Measurements from ENCODE around the gene NGF. TPM values are rescaled to one million over a fixed set of nuclear protein-coding genes. Genes with fewer than 3 reads are reported as not detected.
A peak's percentile ranks its signal among the peaks of the same experiment; 100 is the strongest.

The NGF gene
- total RNA-seq, 1 donor from 2014 or later: 12.9 TPM

DNA sequence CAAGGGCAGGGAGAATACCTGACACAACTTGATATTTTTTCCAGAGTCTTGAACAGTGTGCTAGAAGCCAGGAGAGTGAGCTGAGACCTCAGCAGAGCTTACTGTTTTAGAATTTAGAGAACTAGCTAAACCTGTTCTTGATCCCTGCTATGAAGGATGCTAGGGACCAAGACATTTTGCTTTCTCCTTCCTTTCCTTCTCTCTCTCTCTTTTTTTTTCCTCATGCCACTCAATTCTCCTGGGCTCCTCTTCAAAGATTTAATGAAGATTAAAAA lies 99.0 kb downstream of the NGF start:
- H3K79me2 ChIP-seq (ENCODE audit: insufficient read depth, low read length): no peaks in the 10 kb centered on the region
- H3K36me3 ChIP-seq (ENCODE audit: insufficient read depth, low read length): no peaks in the 10 kb centered on the region
- H3K4me1 ChIP-seq (ENCODE audit: insufficient read depth, low read length): peaks cover 8% of the 10 kb centered on the region
- Mint-ChIP-seq H3K4me3 (ENCODE audit: unreplicated experiment) (no peak overlapping the region), H3K27ac (ENCODE audit: unreplicated experiment) (no peak overlapping the region), H3K36me3 (ENCODE audit: low read depth, unreplicated experiment) (no peaks in the 10 kb centered on the region), H3K9me3 (ENCODE audit: unreplicated experiment) (peaks cover 8% of the 10 kb centered on the region), H3K27me3 (ENCODE audit: low read depth, unreplicated experiment) (no peaks in the 10 kb centered on the region), H3K4me1 (ENCODE audit: low read depth, unreplicated experiment) (peaks cover 1% of the 10 kb centered on the region)
- no peaks in the 10 kb centered on the region for H3K27me3 ChIP-seq (ENCODE audit: insufficient read depth, low read length)
- DNase-seq (ENCODE audit: low read depth): no peak
- TF ChIP-seq EZH2 (IDR thresholded peaks at IDR 0.05; ENCODE audit: insufficient read depth, low read length) (no peak), CTCF (IDR thresholded peaks at IDR 0.05; ENCODE audit: insufficient read depth, low read depth, low read length) (no peak)
- no peak for FAIRE-seq
- H3K4me3 ChIP-seq (ENCODE audit: insufficient read depth, low read depth, low read length): no peak overlapping the region
- no peak overlapping the region for H3K9ac ChIP-seq (ENCODE audit: low read length)
- H4K20me1 ChIP-seq (ENCODE audit: insufficient read depth, low read length): no peaks in the 10 kb centered on the region
- H3K27ac ChIP-seq (ENCODE audit: low read depth, low read length): peak overlapping the region; percentile 15
- peaks cover 4% of the 10 kb centered on the region for H3K9me3 ChIP-seq (ENCODE audit: insufficient read depth, low read depth, low read length)
- H2AFZ ChIP-seq (ENCODE audit: low read depth, low read length): no peak overlapping the region
- H3K4me2 ChIP-seq (ENCODE audit: low read length): peak overlapping the region; percentile 2

GRCh38 chr1:115238336-115239147 lies 99.5 kb downstream of the NGF start:
- H3K4me3 Mint-ChIP-seq (ENCODE audit: unreplicated experiment): no peak overlapping the region
- H3K4me2 ChIP-seq (ENCODE audit: low read length): no peak overlapping the region
- H3K9ac ChIP-seq (ENCODE audit: low read length): no peak overlapping the region
- no peak for TF ChIP-seq EZH2 (IDR thresholded peaks at IDR 0.05; ENCODE audit: insufficient read depth, low read length)
- TF ChIP-seq CTCF (IDR thresholded peaks at IDR 0.05; ENCODE audit: insufficient read depth, low read depth, low read length): no peak
- peaks cover 4% of the 10 kb centered on the region for H3K9me3 ChIP-seq (ENCODE audit: insufficient read depth, low read depth, low read length)
- H4K20me1 ChIP-seq (ENCODE audit: insufficient read depth, low read length): no peaks in the 10 kb centered on the region
- peak overlapping the region; percentile 15 for H3K27ac ChIP-seq (ENCODE audit: low read depth, low read length)
- H3K36me3 ChIP-seq (ENCODE audit: insufficient read depth, low read length): no peaks in the 10 kb centered on the region
- peaks cover 8% of the 10 kb centered on the region for H3K4me1 ChIP-seq (ENCODE audit: insufficient read depth, low read length)
- no peak overlapping the region for H3K27ac Mint-ChIP-seq (ENCODE audit: unreplicated experiment)
- H3K9me3 Mint-ChIP-seq (ENCODE audit: unreplicated experiment): peaks cover 8% of the 10 kb centered on the region
- no peaks in the 10 kb centered on the region for H3K27me3 Mint-ChIP-seq (ENCODE audit: low read depth, unreplicated experiment)
- DNase-seq (ENCODE audit: low read depth) (peak; percentile 30), FAIRE-seq (no peak)
- H3K36me3 Mint-ChIP-seq (ENCODE audit: low read depth, unreplicated experiment): no peaks in the 10 kb centered on the region
- H3K4me3 ChIP-seq (ENCODE audit: insufficient read depth, low read depth, low read length): no peak overlapping the region
- peaks cover 1% of the 10 kb centered on the region for H3K4me1 Mint-ChIP-seq (ENCODE audit: low read depth, unreplicated experiment)
- no peak overlapping the region for H2AFZ ChIP-seq (ENCODE audit: low read depth, low read length)
- no peaks in the 10 kb centered on the region for H3K79me2 ChIP-seq (ENCODE audit: insufficient read depth, low read length)
- no peaks in the 10 kb centered on the region for H3K27me3 ChIP-seq (ENCODE audit: insufficient read depth, low read length)

DNA sequence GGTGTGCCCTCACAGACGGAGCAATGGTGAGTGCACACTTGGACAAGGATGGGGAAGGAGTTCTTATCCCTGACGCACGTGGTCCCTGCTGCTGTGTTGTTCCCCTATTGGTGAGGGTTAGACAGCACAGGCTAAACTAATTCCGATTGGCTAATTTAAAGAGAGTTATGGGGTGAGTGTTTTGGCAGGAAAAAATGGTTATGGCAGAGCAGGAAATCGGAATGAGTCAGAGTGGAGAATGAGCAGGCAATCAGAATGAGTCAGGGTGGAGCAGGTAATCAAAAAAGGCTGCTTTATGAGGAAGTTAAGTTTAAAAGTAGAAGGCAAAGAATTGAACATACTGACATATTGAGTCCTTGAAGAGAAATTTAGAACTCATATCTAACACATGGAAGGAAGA lies 100.5 kb downstream of the NGF start:
- no peaks in the 10 kb centered on the region for H3K36me3 ChIP-seq (ENCODE audit: insufficient read depth, low read length)
- DNase-seq (ENCODE audit: low read depth): peak; percentile 46
- no peak overlapping the region for H2AFZ ChIP-seq (ENCODE audit: low read depth, low read length)
- H3K4me1 ChIP-seq (ENCODE audit: insufficient read depth, low read length): peaks cover 8% of the 10 kb centered on the region
- Mint-ChIP-seq H3K27me3 (ENCODE audit: low read depth, unreplicated experiment) (no peaks in the 10 kb centered on the region), H3K27ac (ENCODE audit: unreplicated experiment) (no peak overlapping the region), H3K4me3 (ENCODE audit: unreplicated experiment) (no peak overlapping the region), H3K9me3 (ENCODE audit: unreplicated experiment) (peaks cover 8% of the 10 kb centered on the region), H3K4me1 (ENCODE audit: low read depth, unreplicated experiment) (peaks cover 1% of the 10 kb centered on the region), H3K36me3 (ENCODE audit: low read depth, unreplicated experiment) (no peaks in the 10 kb centered on the region)
- H3K9ac ChIP-seq (ENCODE audit: low read length): no peak overlapping the region
- H3K79me2 ChIP-seq (ENCODE audit: insufficient read depth, low read length): no peaks in the 10 kb centered on the region
- TF ChIP-seq EZH2 (IDR thresholded peaks at IDR 0.05; ENCODE audit: insufficient read depth, low read length) (no peak), CTCF (IDR thresholded peaks at IDR 0.05; ENCODE audit: insufficient read depth, low read depth, low read length) (no peak)
- H3K4me3 ChIP-seq (ENCODE audit: insufficient read depth, low read depth, low read length): no peak overlapping the region
- peaks cover 4% of the 10 kb centered on the region for H3K9me3 ChIP-seq (ENCODE audit: insufficient read depth, low read depth, low read length)
- no peak for FAIRE-seq
- H3K4me2 ChIP-seq (ENCODE audit: low read length): no peak overlapping the region
- no peaks in the 10 kb centered on the region for H3K27me3 ChIP-seq (ENCODE audit: insufficient read depth, low read length)
- H4K20me1 ChIP-seq (ENCODE audit: insufficient read depth, low read length): no peaks in the 10 kb centered on the region
- H3K27ac ChIP-seq (ENCODE audit: low read depth, low read length): peak overlapping the region; percentile 29
